ENCODE measurements around the gene HECW1. TPM values are rescaled to one million over a fixed set of nuclear protein-coding genes. Genes with fewer than 3 reads are reported as not detected.

Gene HECW1
- total and polyA plus RNA-seq, 10 of the 15 experiments (the other 5 are each of a cell fraction or from before 2014, with no cell fraction given) = under 0.01 to 0.31 (median 0.04) TPM; not detected in 3

- TF ChIP-seq NBN (IDR thresholded peaks at IDR 0.05) = no peak
Observed at GRCh38 chr7:43204081-43204480, 91.6 kb downstream of the HECW1 start (continued).

- no peak for DNase-seq (ENCODE audit: low read depth, low spot score)
- H3K9me3 ChIP-seq (replicated peaks; ENCODE audit: control insufficient read depth, insufficient read depth, low read length) = no peaks in the 10 kb centered on the region
- no TSS peak for BruUV-seq (replicated peaks)
- H3K79me2 ChIP-seq (ENCODE audit: control insufficient read depth, insufficient read depth, low read length) = no peaks in the 10 kb centered on the region
- no peak overlapping the region for H3K9ac ChIP-seq (ENCODE audit: control insufficient read depth, insufficient read depth, low read length)
- in situ Hi-C loops (cut with MboI) (no loop called here), intact Hi-C loops (cut with micrococcal nuclease; ENCODE audit: unreplicated experiment) (no loop called here)
- ChIA-PET RAD21 (ENCODE audit: unreplicated experiment) (no interaction called here), SMC1A (ENCODE audit: uncharacterized antibody, unreplicated experiment) (interaction anchor here (0.6 kb wide), 1 partner anchor 278 kb away, joined by 3 read pairs; no protein-coding TSS in a partner anchor), POLR2A (no interaction called here), CTCF (no interaction called here)
- no peaks in the 10 kb centered on the region for H3K36me3 ChIP-seq (ENCODE audit: control insufficient read depth in 2 of 2, insufficient read depth in 2 of 2, low read length in 1 of 2)
- no peak overlapping the region for H2AFZ ChIP-seq (ENCODE audit: control insufficient read depth, low read depth, low read length)
- H3K4me2 ChIP-seq (ENCODE audit: control insufficient read depth, insufficient read depth) = no peak overlapping the region
- no peak for FAIRE-seq
- no peak overlapping the region for H3K4me3 ChIP-seq
- 66% methylated on average over 8 of the region's 8 CpGs for WGBS (ENCODE audit: insufficient coverage, insufficient replicate concordance, low lambda C conversion rate, missing lambda C conversion rate)
- no peaks in the 10 kb centered on the region for H3K27me3 ChIP-seq (replicated peaks in 1 of 2; ENCODE audit: control insufficient read depth in 2 of 2, insufficient read depth in 2 of 2, low read length in 1 of 2)
- ATAC-seq = no peak
- H3K4me1 ChIP-seq (ENCODE audit: control insufficient read depth, insufficient read depth, low read length) = no peaks in the 10 kb centered on the region
- H4K20me1 ChIP-seq (ENCODE audit: control insufficient read depth, insufficient read depth) = no peaks in the 10 kb centered on the region
- no peak overlapping the region for H3K27ac ChIP-seq (ENCODE audit: control insufficient read depth, insufficient read depth)
- TF ChIP-seq RAD21 (IDR thresholded peaks at IDR 0.05; ENCODE audit: insufficient read depth, low read depth, low read length) = no peak
- no peak for TF ChIP-seq NFYB (IDR thresholded peaks at IDR 0.05; ENCODE audit: insufficient read depth, low read depth, low read length)
- no peak for TF ChIP-seq MYC (IDR thresholded peaks at IDR 0.05; ENCODE audit: insufficient read depth, insufficient read length, insufficient replicate concordance, low read length, severe bottlenecking)
- TF ChIP-seq HSF1 (IDR thresholded peaks at IDR 0.05; ENCODE audit: low read depth, low read length) = no peak
- no peak for TF ChIP-seq FOS (IDR thresholded peaks at IDR 0.05; ENCODE audit: borderline replicate concordance, extremely low read depth, insufficient read length)
- TF ChIP-seq CHD1 (IDR thresholded peaks at IDR 0.05; ENCODE audit: low read depth, low read length) = no peak
- no peak for TF ChIP-seq ATF2 (IDR thresholded peaks at IDR 0.05; ENCODE audit: low read length)
- no peak for TF ChIP-seq GATAD2B (conservative IDR thresholded peaks at IDR 0.05; ENCODE audit: low read depth)
- TF ChIP-seq ZNF384 (IDR thresholded peaks at IDR 0.05; ENCODE audit: borderline replicate concordance, low read depth, low read length) = no peak
- no peak for TF ChIP-seq ELK1 (IDR thresholded peaks at IDR 0.05; ENCODE audit: low read depth, low read length)
- no peak for TF ChIP-seq BCL11A (IDR thresholded peaks at IDR 0.05; ENCODE audit: low read depth, low read length)
- no peak for TF ChIP-seq BCL3 (IDR thresholded peaks at IDR 0.05; ENCODE audit: borderline replicate concordance, insufficient read depth, low read depth, low read length, poor library complexity, severe bottlenecking)
- no peak for TF ChIP-seq SMARCA5 (IDR thresholded peaks at IDR 0.05)
- no peak for TF ChIP-seq YBX1 (IDR thresholded peaks at IDR 0.05)
- no peak for TF ChIP-seq MXI1 (IDR thresholded peaks at IDR 0.05; ENCODE audit: low read depth, low read length)
Observed at GRCh38 chr7:43205171-43205795, 92.8 kb downstream of the HECW1 start.

Data from GM12878 (cell line).